GM19035 (cell line): ENCODE results near the gene OLFML2B.

Experiments used
- ATAC-seq: cut with Tn5 transposase; IDR thresholded peaks from one replicate; pipeline ENCODE4 v1.9.1; 2021; ENCODE audit not compliant: unreplicated experiment

The OLFML2B gene

DNA sequence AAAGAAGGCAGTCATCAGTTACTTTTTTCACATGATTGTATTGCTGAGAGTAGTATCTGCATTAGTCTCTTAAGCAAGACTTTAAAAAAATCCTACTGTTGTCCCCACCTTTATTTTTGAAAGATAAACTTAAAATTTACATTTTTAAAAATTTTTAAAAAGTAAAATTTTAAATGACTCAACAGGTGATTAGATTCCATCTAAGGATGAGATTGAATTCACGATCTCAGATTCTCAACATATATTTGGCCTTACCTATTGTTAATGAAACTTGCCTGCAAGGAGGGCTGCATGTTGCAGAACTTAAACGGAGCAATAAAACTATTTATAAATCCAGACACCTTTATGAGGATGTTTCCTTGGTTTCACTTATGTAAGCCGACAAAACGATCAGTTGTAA is 75.2 kb downstream of the OLFML2B start:
- no peak for ATAC-seq

DNA sequence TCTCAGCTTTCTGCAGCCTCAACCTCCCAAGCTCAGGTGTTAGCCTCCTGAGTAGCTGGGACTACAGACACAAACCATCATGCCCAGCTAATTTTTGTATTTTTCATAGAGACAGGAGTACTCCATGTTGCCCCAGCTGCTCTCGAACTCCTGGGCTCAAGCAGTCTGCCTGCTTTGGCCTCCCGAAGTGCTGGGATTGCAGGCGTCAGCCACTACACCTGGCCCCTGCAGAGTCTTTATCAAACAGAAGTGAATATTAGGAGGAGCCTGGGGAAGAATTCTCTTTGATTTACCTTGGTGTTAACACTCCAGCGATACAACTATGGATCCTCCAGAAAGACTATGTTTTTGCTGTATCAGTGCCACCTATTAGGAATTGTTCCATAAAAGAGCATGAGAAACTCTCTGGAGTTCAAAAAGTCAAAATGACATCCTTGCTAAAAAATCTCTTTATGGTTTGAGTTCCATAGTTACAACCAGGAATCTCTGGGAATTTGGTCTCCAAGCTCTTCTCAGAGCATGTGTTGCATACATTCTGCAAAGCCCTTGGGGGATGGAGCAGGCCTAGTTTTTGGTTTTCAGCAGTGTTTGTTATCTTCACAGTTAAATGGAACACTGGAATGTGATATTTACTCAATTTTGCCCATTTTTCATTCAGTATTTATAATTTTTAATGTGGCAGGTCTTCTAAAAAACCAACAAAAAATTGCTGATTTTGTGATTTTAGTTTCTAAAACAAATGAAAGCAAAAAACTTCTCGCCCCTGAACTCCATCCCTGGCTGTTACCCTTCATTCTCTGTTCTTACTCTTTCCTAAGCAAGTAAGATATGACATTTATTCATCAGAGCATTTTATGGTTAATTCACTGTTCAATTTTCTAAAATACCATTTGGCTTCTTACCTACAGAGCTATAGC is 77.3 kb downstream of the OLFML2B start:
- ATAC-seq: no peak

DNA sequence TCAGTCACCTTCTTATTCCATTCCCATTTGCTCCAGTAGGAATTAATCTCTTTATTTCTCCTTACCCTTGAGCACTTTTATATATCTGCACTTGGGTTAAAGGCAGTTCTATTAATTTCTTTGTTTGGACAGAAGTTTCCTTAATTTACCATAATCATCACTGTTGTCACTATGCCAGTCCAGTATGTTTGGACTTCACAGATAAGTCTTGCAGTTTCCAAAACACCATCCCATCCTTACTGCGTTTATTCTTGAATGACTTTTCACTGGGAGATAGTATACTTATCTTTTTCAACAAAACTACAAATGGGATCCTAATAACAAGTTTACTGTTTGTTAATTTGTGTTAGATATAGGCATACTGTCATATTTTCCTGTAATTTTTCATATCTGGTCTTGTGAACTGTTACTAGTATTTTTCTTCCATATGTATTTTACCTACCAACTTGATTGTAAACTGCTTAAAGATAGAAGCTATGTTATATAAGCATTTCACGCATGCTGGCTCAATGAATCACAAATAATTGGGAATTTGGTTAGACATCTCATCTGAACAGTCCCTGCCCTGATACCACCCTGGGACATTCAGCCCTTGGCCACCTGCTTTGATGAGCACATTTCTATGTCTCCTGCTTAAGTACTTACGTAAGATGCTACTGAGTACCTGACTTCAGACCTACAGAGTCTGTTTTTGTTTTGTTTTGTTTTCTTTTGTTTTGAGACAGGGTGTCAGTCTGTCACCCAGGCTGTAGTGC is 78.2 kb downstream of the OLFML2B start:
- ATAC-seq: no peak

DNA sequence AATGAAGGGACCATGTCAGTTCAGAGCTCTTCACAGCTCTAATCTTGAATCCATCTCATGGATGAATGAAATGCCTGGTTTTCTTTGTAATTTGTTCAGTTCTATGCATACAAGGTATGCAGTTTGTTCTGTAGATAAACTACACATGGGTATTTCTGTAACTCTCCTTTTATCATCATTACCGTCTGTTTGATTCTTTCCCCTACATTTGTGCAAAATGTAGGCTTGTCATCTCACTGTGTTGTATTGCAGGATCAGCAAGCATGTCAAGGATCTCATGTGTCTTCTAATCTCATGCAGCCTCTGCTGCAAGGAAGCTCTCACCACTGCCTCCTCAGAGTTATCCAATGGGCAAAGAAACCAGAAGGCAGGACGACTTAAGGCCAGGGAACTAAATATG is 79.3 kb downstream of the OLFML2B start:
- ATAC-seq: no peak

DNA sequence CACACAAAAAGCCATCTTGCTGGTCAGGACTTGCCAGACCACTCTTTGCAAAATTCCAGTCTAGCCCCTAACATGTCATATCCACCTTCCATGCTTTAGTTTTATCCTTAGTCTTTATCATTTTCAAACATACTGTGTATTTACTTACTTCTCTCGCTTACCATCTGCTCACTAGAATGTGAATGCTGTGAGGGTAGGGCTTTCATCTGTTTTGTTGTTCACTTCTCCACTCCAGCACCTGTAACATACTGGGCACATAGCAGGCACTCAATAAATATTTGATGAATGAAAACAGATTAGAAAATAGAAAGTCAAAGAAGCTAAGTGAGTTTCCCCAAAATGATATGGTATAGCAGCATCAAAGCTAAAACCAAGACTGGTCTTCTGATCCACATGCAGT is 79.9 kb downstream of the OLFML2B start:
- ATAC-seq: no peak

DNA sequence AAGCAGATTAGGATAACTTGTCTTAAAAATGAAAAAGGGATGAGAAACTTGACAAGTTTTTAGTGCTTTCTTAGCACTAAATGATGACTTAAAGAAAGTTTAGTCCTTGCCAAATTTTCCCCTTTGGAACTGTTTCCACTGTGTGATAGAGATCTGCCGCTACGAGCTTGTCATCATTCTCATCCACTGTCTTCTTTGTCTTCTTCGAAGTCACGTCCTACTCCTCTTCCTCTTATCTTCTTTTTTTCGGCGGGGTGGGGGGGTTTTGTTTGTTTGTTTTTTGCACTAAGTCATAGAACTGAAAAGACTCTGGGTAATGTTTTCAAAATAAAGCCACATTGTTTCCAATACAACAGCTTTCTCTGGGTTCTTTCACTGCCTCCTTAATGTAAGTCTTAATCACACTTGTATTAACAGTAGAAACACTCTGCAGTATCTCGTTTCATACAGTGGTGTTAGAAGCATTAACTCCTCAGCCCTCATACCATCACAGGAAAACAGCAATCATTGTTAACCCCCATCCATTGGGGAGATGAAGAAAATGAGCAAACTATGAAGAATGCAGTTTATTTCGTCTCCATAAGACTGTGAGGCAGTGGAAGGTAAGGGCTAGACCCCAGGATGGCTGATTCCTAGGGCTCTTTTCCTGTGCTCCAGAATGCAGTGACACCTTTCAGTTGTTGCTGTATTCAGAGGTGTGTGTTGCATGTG is 81.8 kb downstream of the OLFML2B start:
- ATAC-seq: no peak

GRCh38 chr1:161940866-161941591 is 82.6 kb downstream of the OLFML2B start:
- no peak for ATAC-seq

GRCh38 chr1:161936786-161937185 is 86.9 kb downstream of the OLFML2B start:
- ATAC-seq: no peak

DNA sequence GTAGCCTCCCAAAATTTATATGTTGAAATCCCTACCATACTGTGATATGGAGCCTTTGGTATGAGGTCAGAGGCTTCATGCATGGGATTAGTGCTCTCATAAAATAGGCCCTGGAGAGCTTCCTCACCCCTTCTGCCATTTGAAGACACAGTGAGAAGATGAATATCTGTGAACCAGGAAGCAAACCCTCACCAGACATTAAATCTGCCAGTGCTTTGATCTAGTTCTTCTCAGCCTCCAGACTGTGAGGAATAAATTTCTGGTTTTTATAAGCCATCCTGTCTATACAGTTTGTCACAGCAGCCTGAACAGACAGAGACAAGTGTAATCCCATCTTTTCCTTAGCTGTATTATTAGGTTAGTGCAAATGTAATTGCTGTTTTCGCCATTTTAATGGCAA is 88.4 kb downstream of the OLFML2B start:
- ATAC-seq: no peak

DNA sequence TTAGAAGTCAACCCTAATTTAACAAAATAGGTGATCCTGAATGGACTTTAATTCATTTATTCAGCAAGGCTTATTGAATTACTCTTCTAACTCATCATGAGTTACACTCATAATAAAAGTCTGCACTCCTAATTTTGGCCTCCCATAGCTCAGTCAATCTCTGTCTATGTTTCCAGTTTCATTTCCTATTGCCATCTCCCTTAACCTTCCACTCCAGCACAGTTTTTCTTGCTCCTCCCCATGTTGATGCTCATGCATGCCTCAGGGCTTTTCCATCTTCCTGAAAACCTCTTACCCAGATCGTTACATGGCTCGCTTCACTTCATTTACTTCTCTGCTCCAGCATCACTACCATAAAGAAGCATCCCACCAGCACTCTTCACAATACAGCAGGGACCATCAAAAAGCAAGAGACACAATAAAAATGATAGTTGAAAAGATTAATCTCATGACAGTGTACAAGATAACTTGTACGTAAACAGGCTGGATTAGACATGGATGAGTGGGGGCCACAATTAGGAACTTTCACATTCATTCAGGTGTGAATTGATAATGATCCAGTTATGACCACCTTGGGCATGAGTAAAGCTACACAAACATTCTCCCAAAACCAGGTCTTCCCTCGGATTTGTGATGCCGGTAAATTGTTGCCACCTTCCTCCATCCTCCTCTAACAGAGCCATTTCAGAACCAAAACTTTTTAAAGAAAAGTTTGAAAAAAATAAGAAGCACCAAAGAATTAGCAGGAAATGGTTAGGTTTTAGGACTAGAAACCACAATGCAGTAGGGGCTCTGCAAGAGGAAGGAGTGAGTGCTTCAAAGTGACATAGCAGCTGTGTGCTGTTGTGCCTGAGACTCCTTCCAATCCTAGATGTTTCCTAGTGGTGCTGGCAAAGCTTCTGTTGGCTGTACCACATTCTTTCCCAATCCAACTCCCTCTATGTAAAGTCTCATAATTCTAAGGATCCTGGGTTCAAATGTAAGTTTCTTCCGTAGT is 89.8 kb downstream of the OLFML2B start:
- no peak for ATAC-seq
